ENCODE measurements around the gene P2RY2.

GRCh38 chr11:73235236-73235786 lies 17.2 kb downstream of the P2RY2 start:
- TF ChIP-seq EZH2 (IDR thresholded peaks at IDR 0.05; ENCODE audit: low read depth, low read length, severe bottlenecking) (no peak), POLR2A (IDR thresholded peaks at IDR 0.05; ENCODE audit: control extremely low read depth in 1 of 2, low read depth in 2 of 2, low read length in 2 of 2) (no peak), CBX5 (IDR thresholded peaks at IDR 0.05; ENCODE audit: low read depth, low read length) (no peak), POLR2AphosphoS5 (IDR thresholded peaks at IDR 0.05; ENCODE audit: low read depth, low read length) (no peak)
